ENCODE results near the gene PLA1A.

DNA sequence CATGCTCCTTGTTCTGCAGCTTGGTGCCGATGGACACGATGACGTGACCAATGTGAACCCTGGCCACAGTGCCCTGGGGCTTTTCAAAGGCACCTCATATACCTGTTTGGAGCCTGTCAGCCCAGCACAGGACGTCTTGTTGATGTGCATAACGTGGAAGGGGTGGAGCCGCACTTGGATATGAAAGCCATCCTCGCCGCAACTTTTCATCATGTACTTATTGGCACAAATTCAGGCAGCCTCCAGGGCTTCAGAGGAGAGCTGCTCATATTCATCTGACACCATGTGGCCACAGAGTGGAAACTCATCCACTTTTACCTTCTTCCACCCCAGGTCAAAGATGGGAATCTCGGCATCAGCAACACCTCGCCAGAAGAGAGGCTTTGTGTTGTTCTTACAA, 38.0 kb downstream of the PLA1A start:
- TF ChIP-seq, protein P1, sequence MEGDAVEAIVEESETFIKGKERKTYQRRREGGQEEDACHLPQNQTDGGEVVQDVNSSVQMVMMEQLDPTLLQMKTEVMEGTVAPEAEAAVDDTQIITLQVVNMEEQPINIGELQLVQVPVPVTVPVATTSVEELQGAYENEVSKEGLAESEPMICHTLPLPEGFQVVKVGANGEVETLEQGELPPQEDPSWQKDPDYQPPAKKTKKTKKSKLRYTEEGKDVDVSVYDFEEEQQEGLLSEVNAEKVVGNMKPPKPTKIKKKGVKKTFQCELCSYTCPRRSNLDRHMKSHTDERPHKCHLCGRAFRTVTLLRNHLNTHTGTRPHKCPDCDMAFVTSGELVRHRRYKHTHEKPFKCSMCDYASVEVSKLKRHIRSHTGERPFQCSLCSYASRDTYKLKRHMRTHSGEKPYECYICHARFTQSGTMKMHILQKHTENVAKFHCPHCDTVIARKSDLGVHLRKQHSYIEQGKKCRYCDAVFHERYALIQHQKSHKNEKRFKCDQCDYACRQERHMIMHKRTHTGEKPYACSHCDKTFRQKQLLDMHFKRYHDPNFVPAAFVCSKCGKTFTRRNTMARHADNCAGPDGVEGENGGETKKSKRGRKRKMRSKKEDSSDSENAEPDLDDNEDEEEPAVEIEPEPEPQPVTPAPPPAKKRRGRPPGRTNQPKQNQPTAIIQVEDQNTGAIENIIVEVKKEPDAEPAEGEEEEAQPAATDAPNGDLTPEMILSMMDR (IDR thresholded peaks at IDR 0.05), result no peak
- TF ChIP-seq POLR2AphosphoS5 (IDR thresholded peaks at IDR 0.05) (no peak), POLR2A (IDR thresholded peaks at IDR 0.05) (no peak)

All from prostate gland (tissue), 2 donors.